ENCODE measurements around the gene DPP9.

DNA sequence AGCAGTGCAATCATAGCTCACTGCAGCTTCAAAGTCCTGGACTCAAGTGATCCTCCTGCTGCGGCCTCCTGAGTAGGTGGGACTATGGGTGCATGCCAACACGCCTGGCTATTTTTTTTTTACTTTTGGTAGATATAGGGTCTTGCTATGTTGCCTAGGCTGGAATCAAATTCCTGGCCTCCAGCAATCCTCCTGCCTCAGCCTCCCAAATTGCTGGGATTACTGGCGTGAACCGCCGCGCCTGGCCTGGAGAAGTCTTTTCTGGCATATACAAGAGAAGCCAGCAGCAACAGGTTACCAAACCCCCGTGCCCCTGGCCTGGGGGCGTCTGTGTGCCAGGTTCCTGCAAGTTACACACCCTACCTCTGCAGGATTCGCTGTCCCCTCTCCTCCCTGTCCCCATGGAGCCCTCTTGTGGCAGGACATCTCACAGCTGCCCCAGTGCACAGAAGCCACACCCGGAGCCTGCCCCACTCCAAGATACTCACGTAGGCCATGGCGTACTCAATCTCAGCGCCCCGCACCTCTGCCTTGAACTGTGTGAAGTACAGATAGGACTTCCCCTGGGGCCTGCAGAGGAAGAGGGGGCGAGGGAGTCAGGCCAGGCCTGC, 63.4 kb downstream of the DPP9 start:
- no peak for TF ChIP-seq POLR2A (IDR thresholded peaks at IDR 0.05; ENCODE audit: low read length)
- TF ChIP-seq, protein P1, sequence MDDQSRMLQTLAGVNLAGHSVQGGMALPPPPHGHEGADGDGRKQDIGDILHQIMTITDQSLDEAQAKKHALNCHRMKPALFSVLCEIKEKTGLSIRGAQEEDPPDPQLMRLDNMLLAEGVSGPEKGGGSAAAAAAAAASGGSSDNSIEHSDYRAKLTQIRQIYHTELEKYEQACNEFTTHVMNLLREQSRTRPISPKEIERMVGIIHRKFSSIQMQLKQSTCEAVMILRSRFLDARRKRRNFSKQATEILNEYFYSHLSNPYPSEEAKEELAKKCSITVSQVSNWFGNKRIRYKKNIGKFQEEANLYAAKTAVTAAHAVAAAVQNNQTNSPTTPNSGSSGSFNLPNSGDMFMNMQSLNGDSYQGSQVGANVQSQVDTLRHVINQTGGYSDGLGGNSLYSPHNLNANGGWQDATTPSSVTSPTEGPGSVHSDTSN (IDR thresholded peaks at IDR 0.05), result no peak
- TF ChIP-seq, protein P2, sequence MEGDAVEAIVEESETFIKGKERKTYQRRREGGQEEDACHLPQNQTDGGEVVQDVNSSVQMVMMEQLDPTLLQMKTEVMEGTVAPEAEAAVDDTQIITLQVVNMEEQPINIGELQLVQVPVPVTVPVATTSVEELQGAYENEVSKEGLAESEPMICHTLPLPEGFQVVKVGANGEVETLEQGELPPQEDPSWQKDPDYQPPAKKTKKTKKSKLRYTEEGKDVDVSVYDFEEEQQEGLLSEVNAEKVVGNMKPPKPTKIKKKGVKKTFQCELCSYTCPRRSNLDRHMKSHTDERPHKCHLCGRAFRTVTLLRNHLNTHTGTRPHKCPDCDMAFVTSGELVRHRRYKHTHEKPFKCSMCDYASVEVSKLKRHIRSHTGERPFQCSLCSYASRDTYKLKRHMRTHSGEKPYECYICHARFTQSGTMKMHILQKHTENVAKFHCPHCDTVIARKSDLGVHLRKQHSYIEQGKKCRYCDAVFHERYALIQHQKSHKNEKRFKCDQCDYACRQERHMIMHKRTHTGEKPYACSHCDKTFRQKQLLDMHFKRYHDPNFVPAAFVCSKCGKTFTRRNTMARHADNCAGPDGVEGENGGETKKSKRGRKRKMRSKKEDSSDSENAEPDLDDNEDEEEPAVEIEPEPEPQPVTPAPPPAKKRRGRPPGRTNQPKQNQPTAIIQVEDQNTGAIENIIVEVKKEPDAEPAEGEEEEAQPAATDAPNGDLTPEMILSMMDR (IDR thresholded peaks at IDR 0.05), result peak; percentile 25; the same call in 2 of the 3 replicates
- no peak for TF ChIP-seq EP300 (IDR thresholded peaks at IDR 0.05)
- TF ChIP-seq MAFK (IDR thresholded peaks at IDR 0.05; ENCODE audit: partially characterized antibody), result no peak
- TF ChIP-seq HEYL (CRISPR knock-in tag; IDR thresholded peaks at IDR 0.05), result no peak
- TF ChIP-seq NFE2L2 (conservative IDR thresholded peaks at IDR 0.05; ENCODE audit: low read length), result no peak

Measured in A549 (cell line).